HG02610 (cell line): ENCODE measurements around the gene PCCA.
"Not testable (repeated sequence)": the region's sequence is repeated elsewhere in the genome, so short reads cannot be mapped to it uniquely, and the experiment has no call there.

Source experiments
- ATAC-seq: cut with Tn5 transposase; IDR thresholded peaks from one replicate; pipeline ENCODE4 v1.9.1; 2021; ENCODE audit warnings: mild to moderate bottlenecking, moderate library complexity; ENCODE audit not compliant: unreplicated experiment

The PCCA gene

DNA sequence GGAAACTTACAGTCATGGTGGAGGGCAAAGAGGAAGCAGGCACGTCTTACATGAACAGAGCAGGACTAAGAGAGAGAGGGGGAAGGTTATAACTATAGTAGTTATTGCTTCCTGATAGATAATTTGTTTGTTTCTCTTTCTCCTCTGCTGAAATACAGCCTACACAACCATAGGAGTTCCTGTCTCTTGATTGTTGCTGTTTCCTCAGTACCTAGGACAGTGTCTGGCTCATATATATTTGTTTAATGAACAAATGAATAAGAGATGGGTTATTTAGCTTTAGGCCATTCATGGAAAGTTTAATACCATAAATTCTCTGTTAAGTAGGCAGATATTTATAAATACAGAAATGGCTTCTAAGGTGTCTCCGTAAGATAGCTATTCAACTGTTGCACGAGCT lies 95.2 kb downstream of the PCCA start:
- no peak for ATAC-seq

DNA sequence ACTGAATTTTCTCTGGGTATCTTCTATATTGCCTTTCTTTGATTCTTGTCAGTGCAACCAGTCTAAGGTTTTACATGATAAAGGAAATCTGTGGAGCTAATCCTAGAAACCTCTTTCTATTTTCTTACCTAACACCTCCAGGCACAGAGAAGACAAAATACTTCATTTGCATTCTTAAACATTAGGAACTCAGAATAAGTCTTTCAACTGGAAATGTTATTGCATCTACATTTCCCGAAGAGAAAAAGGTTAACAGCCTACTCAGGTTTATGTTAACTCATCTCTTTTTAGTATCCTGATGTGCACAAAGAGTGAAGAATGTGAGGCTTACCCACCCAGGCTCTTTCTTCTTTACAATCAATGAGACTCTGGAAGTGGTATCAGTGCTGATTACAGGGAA lies 106.7 kb downstream of the PCCA start:
- ATAC-seq = no peak

DNA sequence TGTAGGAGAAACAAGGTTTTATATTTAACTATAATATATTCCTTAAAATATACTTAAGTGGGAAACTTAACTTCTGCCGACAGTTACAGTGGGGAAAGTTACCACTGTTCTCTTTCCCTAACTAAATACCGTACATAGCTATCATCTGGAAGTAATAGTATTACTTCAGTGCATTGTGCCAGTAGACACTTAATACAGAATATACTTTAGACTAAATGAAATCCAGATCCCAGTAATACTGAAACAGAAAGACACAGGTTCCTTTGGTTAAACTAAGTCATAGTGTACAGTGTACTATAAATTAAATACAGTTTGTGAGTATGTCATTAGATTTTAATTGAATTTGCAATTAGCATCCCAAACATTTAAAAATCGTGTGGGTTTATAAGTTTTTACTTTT lies 107.5 kb downstream of the PCCA start:
- ATAC-seq = no peak

DNA sequence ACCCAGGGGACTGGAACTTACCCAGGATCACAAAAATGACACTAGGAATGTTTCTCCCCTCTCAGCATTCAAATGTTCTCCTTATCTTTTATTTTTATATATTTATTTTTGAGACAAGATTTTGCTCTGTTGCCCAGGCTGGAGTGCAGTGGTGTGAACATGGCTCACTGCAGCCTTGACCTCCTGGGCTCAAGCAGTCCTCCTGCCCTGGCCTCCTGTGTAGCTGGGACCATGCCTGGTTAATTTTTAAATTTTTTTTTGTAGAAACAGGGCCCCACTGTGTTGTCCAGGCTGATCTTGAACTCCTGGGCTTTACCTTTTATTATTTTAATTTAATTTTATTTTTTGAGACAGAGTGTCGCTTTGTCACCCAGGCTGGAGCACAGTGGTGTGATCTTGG lies 108.2 kb downstream of the PCCA start:
- no peak for ATAC-seq

DNA sequence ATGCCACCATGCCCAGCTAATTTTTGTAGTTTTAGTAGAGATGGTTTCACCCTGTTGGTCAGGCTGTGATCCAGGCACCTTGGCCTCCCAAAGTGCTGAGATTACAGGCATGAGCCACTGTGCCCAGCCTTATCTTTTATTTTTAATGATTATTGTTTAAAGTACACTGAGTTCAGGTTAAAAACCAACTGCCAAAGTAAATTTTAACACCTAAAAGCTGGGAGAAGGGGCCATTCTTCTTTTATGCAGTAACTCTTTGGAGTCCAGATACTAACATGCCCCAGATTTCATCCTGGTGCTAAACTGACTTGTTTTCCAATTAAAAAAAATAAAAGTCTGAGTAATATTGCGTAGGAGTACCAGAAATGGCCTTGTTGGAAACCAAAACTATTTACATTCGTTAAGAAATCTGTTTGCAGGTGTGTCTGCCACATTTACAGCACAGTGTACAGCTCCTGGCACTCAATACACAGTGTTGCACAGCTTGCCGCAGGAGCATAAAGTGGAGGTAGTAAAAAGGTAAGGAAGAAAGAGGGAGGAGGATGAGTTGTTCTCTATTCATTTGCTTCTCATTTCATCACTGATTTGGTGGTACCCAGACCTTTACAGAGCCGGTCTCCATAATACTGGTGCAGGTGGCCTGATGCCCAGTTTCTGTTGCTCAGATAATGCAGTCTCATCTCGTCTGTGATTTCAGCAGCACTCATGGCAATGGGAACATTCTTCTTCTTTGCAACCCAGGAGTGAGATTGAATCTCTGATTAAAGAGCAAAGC lies 108.9 kb downstream of the PCCA start:
- no peak for ATAC-seq

DNA sequence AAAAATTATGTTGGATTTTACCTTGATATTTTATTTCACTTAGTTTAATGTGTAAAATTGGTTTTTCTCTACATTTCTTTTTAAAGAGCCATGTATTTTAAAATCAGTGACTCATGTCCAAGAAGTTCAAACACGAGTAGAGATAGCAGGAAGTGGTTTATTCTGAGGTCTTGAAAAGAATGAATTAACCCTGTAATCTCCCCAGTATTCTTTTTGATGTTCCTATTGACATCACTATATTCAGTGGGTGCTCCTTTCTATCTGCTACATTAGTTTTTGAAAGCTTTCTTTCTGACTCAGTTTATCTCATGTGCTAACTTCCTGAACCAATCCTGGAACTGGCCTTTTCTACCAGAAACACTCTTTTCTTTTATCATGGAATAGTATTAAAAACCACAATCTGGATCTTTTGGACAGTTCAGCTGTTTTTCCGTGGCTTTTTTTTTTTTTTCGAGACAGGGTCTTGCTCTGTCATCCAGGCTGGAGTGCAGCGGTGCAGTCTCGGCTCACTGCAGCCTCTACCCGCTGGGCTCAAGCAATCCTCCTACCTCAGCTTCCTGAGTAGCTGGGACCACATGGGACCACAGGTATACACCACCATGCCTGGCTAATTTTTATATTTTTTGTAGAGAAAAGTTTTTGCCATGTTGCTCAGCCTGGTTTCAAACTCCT lies 114.9 kb downstream of the PCCA start:
- peak; percentile 86 for ATAC-seq

DNA sequence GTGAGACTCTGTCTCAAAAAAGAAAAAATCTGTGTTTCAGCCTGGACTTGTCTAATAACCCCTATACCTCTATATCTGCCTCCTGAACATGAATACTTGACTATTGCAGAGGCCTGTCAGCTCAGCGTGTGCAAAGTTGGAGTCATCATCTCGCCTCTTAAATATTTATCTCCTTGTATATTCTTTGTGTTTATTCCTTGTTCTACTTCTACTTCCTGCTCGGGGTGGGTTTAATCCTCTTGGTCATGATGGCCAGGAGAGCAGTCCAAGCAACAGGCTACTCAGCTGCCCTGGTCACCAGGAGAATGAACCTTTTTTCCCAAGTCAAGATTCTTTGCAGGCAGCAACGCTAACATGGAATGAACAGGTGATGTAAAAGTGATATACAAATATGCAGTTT lies 119.1 kb downstream of the PCCA start:
- ATAC-seq = no peak

DNA sequence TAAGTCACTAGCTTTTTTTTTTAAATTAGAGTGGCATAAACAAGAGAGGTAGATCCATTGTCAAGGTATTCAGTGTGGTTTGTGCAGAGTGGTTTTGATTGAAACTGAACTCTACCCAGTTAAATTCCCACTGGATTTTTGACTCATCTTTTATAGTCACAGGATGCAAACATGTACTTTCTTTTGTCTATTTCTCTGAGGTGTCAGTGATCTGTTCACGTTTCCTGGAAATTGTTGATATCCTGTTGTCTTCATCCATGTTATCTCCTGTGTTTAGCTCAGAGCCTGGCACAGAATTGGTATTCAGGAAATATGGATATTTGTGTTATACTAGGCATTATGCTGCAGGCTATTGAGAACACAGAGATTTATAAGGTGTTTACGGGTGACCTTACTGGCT lies 119.7 kb downstream of the PCCA start:
- no peak for ATAC-seq

DNA sequence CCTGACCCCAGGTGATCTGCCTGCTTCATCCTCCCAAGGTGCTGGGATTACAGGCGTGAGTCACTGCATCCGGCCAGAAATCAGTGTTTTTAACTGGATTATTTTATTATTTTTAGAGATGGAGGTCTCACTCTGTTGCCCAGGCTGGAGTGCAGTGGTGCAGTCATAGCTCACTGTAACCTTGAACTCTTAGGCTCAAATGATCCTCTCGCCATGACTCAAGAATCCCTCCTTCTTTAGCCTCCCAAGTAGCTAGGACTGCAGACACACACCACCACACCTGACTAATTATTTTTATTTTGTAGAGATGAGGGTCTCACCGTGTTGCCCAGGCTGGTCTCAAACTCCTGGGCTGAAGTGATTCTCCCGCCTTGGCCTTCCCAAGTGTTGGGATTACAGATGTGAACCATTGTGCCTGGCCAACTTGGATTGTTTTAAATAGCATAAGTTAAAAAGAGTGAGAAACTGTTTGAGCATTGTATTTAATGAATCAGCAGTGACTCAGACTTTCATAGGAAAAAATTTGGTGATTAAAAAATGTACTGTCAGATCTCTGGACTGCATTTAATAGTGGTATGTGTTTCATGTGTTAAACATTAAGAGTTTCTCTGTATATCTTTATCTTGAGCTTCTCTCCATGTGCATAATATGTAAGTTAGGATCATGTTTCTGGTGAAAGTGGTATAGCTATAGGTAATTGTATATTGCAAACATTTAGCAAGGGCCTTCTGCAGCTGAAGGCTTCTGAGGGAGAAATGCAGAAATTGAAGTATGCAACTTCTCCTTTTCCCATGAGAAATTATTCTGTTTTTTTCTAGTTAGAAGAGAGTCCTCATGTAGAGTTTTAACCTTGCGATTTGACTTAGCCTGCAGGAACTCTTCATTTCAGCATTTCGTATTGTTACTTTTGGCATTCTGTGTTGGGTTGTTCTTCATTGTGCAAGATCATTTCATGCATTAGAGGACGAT lies 121.2 kb downstream of the PCCA start:
- no peak for ATAC-seq

DNA sequence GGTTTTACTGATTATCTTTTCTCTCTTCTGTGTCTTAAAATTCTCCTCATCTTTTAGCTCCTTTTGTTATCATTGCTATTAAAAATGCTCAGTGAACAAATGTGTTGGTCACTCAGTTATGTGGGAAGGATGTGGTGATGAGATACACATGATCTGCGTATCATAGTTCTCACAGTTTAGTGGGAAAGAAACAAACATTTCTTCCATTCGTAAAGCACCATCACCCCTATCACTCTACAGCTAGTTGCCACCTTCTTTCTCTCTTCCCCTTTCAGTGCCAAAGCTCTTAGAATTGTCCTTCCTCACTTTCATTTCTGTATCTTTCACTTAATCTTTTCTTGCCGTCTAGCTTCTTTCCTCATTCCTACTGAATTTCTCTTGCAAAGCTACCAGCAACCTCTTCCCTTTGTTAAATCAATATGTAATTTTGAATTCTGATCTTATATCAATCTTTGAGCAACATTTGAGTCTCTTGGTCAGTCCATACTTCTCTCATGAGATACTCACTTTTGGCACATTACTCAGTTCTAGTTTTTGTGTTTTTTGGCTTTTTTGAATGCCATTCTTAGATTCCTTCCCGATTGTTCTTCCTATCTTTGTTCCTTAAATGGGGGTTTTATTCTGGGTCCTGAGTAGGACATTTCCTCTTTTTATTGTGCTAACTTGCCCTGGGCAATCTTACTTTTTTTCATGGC lies 122.3 kb downstream of the PCCA start:
- ATAC-seq = no peak

DNA sequence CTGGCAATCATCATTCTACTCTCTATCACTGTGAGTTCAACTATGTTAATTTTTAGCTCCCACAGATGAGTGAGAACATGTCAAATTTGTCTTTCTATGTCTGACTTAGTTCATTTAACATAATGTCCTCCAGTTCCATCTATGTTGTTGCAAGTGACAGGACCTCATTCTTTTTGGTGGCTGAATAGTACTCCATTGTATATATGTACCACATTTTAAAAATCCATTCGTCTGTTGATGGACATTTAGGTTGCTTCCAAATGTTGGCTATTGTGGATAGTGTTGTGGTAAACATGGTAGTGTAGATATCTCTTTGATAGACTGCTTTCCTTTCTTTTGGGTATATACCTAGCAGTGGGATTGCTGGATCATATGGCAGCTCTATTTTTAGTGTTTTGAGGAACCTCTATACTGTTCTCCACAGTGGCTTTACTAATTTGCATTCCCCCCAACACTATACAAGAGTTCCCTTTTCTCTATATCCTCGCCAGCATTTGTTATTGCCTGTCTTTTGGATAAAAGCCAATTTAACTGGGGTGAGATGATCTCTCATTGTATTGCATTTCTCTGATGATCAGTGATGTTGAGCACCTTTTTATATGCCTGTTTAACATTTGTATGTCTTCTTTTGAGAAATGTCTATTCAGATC lies 124.1 kb downstream of the PCCA start:
- no peak for ATAC-seq

DNA sequence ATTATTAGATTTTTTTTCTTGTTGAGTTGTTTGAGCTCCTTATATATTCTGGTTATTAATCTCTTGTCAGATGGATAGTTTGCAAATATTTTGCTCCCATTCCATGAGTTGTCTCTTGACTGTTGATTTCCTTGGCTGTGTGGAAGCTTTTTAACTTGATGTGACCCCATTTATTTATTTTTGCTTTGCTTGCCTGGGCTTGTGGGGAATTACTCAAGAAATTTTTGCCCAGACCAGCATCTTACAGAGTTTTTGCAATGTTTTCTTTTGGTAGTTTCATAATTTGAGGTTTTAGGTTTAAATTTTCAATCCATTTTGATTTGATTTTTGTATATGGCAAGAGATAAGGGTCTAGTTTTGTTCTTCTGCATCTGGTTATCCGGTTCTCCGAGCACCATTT lies 124.7 kb downstream of the PCCA start:
- ATAC-seq = no peak

DNA sequence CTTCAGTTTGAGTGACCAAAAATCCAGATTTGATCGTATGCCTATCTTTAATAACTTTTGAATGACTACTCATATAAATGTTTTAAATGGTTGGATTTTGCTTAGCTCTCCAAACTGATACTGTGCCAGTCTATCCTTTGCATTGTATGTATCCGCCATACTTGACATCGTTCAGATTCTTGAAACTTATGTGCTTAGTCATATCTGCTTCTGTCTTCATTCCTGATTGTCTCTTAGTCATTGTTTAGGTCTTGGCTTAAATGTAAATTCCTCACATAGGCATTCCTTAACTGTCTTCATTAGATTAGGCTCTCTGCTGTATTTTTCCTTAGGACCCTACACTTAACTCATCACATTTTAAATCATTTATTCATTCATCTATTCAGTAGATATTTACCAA lies 126.0 kb downstream of the PCCA start:
- no peak for ATAC-seq

DNA sequence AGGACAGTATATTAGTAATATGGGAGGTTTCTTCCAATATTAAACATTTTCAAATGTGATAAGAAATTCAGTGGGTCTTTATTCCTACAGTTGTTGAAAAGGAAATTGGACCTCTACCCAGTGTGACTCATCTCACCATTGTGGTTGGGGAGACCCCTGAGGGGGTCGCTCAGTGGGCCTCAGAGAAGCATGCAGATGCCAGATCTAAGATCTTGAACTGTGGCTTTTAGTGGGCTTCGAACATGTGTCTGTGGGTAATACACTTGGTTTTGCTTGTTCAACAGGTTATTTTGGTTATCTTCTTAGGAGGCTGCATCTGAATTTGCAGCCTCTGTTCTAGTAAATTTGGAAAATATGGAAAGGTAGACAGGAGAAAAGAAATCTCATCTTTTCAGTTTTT lies 132.3 kb downstream of the PCCA start:
- ATAC-seq = no peak

DNA sequence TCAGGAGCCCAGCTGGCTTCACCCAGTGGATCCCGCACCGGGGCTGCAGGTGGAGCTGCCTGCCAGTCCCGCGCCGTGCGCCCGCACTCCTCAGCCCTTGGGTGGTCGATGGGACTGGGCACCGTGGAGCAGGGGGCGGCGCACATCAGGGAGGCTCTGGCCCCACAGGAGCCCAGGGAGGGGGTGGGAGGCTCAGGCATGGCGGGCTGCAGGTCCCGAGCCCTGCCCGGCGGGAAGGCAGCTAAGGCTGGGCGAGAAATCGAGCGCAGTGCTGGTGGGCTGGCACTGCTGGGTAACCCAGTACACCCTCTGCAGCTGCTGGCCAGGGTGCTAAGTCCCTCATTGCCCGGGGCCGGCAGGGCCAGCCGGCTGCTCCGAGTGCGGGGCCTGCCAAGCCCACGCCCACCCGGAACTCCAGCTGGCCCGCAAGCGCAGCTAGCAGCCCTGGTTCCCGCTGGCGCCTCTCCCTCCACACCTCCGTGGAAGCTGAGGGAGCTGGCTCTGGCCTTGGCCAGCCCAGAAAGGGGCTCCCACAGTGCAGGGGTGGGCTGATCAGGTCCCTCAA lies 135.2 kb downstream of the PCCA start:
- not testable (repeated sequence) for ATAC-seq

DNA sequence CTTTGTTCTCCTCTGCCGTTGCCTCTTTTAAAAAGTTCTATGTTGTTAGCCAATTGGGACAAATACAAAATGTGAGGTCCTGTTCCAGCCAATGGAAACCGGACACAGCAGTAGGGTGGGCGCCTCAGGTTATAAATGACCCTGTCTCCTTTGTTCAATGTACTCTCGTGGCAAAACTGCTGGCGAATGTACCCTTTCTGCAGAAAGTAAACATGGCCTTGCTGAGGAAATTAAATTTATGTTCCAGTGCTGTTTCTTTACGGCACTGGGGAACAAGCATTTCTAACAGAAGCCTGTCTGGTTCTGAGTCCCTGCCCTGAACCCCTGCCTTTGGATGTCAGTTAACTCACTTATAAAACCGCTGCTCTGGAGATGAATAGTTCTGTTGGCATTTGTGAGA lies 140.7 kb downstream of the PCCA start:
- no peak for ATAC-seq

DNA sequence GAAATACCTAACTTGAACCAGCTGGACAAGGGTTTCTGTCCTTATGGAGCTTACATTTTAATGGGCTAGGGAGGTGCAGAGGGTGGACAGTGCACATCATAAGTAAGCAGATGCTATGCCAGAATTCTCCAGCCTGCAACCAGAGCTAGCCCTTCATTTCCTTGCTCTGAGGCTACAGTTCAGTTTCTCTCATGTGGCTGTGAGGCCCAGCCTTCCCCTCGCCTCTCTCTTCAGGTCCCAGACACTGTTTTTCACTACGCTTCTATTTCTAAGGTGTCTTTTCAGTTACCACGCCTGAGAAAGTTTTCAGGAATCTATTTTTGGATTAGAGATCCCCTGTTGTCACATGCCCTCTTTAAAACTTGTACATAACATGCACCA lies 141.9 kb downstream of the PCCA start:
- no peak for ATAC-seq

DNA sequence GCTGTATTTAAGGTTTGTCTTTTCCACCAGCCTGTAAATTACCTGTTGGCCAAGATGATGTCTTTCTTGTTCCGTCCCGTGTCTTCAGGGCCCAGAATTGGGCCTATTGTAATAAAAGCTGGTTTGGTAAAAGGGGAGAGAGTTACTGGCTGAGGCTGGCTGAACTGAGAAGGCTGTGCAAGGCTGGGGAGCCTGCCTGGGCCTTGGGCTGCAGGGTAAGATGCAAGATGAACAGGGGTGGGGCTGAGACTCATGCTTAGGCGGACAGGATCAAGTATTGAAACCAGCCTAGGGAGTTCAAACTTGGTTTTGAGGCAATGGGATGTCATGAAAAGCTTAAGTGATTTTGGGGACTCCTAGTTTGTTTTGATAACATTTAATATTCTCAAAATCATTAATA lies 142.3 kb downstream of the PCCA start:
- ATAC-seq = no peak

DNA sequence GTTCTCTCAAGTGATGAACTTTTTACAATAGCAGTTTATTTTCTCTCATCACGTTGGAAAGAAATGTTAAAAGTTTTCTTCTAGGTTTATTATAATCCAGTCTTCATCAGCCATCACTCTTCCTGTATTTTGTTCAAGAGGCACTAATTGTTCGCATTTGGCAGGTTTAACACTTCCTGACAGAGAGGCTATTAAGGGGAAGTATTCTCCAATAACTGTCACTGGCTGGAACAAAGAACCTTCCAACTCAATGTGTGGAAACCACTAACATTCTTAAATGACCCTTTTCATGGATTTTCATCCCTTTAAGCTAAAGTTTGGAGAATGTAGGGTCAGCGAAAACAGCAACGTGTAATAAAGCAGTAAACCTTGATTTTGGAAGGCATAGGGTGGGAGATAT lies 145.1 kb downstream of the PCCA start:
- ATAC-seq = no peak

DNA sequence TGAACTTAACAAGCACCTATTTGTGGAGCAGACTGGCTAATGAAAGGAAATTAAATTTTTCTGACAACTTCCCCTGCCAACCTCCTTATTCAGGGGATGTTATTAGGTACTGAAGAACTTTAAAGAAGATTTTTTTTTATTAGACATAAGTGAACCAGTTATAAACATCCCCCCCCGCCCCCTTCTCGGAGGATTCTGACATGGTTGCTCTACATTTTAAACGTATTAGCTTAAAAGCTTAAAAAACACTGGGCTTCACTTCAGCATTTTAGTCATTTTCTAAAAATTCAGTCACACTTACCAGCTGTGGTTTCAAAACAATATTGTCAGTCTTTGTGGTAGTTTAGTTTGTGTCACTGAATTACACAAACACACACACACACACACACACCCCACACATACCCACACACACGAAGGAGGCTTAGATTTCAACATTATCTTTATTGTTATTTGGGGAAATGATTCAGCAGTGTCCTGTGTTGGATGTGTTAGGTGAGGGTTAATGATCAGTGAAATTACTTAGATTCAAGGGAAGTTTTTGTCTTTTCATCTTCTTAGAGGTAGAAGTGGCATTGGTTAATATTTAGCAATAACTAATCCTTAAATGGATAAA lies 145.7 kb downstream of the PCCA start:
- ATAC-seq = no peak
